Measurements from ENCODE around the gene ARID1A. TPM values are rescaled to one million over a fixed set of nuclear protein-coding genes. Genes with fewer than 3 reads are reported as not detected.
A peak's percentile ranks its signal among the peaks of the same experiment; 100 is the strongest.

ARID1A gene
- total and polyA plus RNA-seq, 9 of the 15 experiments (the other 6 are each of a cell fraction or from before 2014, with no cell fraction given) = 8.3 to 88.3 (median 22.5) TPM

GRCh38 chr1:26696654-26697430, 1.0 kb downstream of the ARID1A start (continued):
- TF ChIP-seq ZNF24 (IDR thresholded peaks at IDR 0.05) (no peak), MCM7 (IDR thresholded peaks at IDR 0.05) (no peak), ZNF561 (CRISPR knock-in tag; conservative IDR thresholded peaks at IDR 0.05) (no peak), SAFB (IDR thresholded peaks at IDR 0.05; ENCODE audit: borderline replicate concordance, low read depth, low read length) (no peak), ZNF511 (CRISPR knock-in tag; IDR thresholded peaks at IDR 0.05) (0 out of 2 replicates have a peak, but pooled peaks have one; percentile 49), FOXJ2 (tag; IDR thresholded peaks at IDR 0.05) (no peak), MTA2 (IDR thresholded peaks at IDR 0.05; ENCODE audit: low read depth) (no peak), FUS (optimal IDR thresholded peaks at IDR 0.05; ENCODE audit: low read depth, low read length) (no peak), ZNF592 (IDR thresholded peaks at IDR 0.05) (peak; percentile 45), ZHX1 (conservative IDR thresholded peaks at IDR 0.05; ENCODE audit: low read length) (no peak), CHD1 (IDR thresholded peaks at IDR 0.05; ENCODE audit: low read length) (peak; percentile 97), MAFG (tag; conservative IDR thresholded peaks at IDR 0.05) (no peak), ZNF143 (CRISPR knock-in tag; IDR thresholded peaks at IDR 0.05) (no peak), ZC3H11A (IDR thresholded peaks at IDR 0.05; ENCODE audit: low read depth, low read length) (no peak), SRF (CRISPR knock-in tag; IDR thresholded peaks at IDR 0.05) (no peak)
- TF ChIP-seq, protein P1, sequence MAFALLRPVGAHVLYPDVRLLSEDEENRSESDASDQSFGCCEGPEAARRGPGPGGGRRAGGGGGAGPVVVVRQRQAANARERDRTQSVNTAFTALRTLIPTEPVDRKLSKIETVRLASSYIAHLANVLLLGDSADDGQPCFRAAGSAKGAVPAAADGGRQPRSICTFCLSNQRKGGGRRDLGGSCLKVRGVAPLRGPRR (CRISPR knock-in tag; IDR thresholded peaks at IDR 0.05) = no peak

Measured in K562 (cell line).